ENCODE data around the gene TLCD5. TPM values are rescaled to one million over a fixed set of nuclear protein-coding genes. Genes with fewer than 3 reads are reported as not detected.

TLCD5 gene
- total and polyA plus RNA-seq, 2 donors (not counting 1 experiment from before 2014, with no cell fraction given), result 0.17 TPM; not detected in 1

- H3K27ac Mint-ChIP-seq, result no peak overlapping the region
- peaks cover 49% of the 10 kb centered on the region for H3K27me3 Mint-ChIP-seq
- H3K27ac ChIP-seq (ENCODE audit: low read length in 2 of 2), result no peak overlapping the region
- no peaks in the 10 kb centered on the region for H3K36me3 ChIP-seq (replicated peaks in 1 of 2; ENCODE audit: control extremely low read depth in 1 of 2, control insufficient read depth in 1 of 2, extremely low read depth in 1 of 2, insufficient read depth in 2 of 2, low read length in 1 of 2)
- no peak overlapping the region for H3K4me3 Mint-ChIP-seq
- H3K9me3 ChIP-seq (ENCODE audit: control extremely low read depth in 1 of 3, control insufficient read depth in 2 of 3, insufficient read depth in 1 of 3, low read length in 2 of 3), result no peaks in the 10 kb centered on the region
- H4K20me1 ChIP-seq (ENCODE audit: control insufficient read depth, insufficient read depth, low read length, poor library complexity, severe bottlenecking), result no peaks in the 10 kb centered on the region
- H2AFZ ChIP-seq (ENCODE audit: insufficient read depth, low read depth, low read length, poor library complexity, severe bottlenecking), result no peak overlapping the region
- POLR2A ChIA-PET, result no interaction called here
- H3K4me3 ChIP-seq (ENCODE audit: control extremely low read depth in 1 of 5, extremely low read depth in 1 of 5, insufficient read depth in 1 of 5, low read depth in 2 of 5, low read length in 4 of 5), result no peak overlapping the region
- H3K4me2 ChIP-seq (replicated peaks; ENCODE audit: low read depth, low read length, poor library complexity, severe bottlenecking), result no peak overlapping the region
- peaks cover 0 to 18% (median 7%) of the 10 kb centered on the region in 4 experiments for H3K27me3 ChIP-seq (replicated peaks in 1 of 4; ENCODE audit: control extremely low read depth in 1 of 4, control insufficient read depth in 3 of 4, insufficient read depth in 4 of 4, low read length in 3 of 4)
- H3K9ac ChIP-seq (ENCODE audit: low read length), result no peak overlapping the region
- H3K4me1 ChIP-seq (ENCODE audit: control insufficient read depth in 2 of 2, insufficient read depth in 2 of 2, low read length in 2 of 2), result no peaks in the 10 kb centered on the region
- 65% methylated on average over 2 of the region's 8 CpGs for WGBS (ENCODE audit: insufficient coverage)
- TF ChIP-seq, protein P1, sequence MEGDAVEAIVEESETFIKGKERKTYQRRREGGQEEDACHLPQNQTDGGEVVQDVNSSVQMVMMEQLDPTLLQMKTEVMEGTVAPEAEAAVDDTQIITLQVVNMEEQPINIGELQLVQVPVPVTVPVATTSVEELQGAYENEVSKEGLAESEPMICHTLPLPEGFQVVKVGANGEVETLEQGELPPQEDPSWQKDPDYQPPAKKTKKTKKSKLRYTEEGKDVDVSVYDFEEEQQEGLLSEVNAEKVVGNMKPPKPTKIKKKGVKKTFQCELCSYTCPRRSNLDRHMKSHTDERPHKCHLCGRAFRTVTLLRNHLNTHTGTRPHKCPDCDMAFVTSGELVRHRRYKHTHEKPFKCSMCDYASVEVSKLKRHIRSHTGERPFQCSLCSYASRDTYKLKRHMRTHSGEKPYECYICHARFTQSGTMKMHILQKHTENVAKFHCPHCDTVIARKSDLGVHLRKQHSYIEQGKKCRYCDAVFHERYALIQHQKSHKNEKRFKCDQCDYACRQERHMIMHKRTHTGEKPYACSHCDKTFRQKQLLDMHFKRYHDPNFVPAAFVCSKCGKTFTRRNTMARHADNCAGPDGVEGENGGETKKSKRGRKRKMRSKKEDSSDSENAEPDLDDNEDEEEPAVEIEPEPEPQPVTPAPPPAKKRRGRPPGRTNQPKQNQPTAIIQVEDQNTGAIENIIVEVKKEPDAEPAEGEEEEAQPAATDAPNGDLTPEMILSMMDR (IDR thresholded peaks at IDR 0.05), result no peak
- TF ChIP-seq EZH2 (IDR thresholded peaks at IDR 0.05; ENCODE audit: borderline replicate concordance, insufficient read depth, low read depth, low read length, poor library complexity, severe bottlenecking), result no peak
- H3K4me1 Mint-ChIP-seq, result no peaks in the 10 kb centered on the region
- CTCF ChIA-PET, result interaction anchor here (1.0 to 1.5 kb wide), 4 partner anchors 14 to 17 kb away, joined by 3 read pairs; no protein-coding TSS in a partner anchor
- ATAC-seq (ENCODE audit: low read depth), result no peak
- no peaks in the 10 kb centered on the region for H3K79me2 ChIP-seq (ENCODE audit: control insufficient read depth, insufficient read depth, low read length)
- no peaks in the 10 kb centered on the region for H3K9me3 Mint-ChIP-seq (ENCODE audit: insufficient read depth)
- no peak for DNase-seq
- intact Hi-C loops (cut with micrococcal nuclease), result no loop called here
Observed at GRCh38 chr11:120316880-120317688, 8.0 kb upstream of the TLCD5 start.

Data from B cell (primary cell).